Activated CD4-positive, alpha-beta T cell treated with anti-CD3 and anti-CD28 coated beads, Interleukin-2, amount 50 U/mL, for 48 hours (primary cell): ENCODE measurements around the gene ASTN1.

Experiments used
- DNase-seq, 2 experiments: peaks; one replicate each; pipeline ENCODE4 v3.0.0-alpha.2; 2020

The ASTN1 gene

DNA sequence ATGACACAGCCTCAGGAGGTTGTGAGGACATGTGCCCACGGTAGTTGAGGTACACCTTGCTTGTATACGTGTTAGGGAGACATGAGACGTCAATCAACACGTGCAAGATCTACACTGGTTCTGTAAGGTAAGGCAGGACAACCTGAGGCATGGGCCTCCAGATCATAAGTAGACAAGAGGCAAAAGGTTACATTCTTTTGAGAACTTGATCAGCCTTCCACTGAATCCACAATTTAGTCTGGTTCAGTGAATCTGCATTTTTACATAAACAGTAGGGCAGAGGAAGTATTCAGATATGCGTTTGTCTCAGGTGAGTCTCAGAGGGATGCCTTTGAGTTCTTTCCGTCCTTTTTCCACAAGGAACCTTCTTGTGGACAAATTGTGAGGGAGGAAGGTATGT, 348.9 kb downstream of the ASTN1 start:
- no peak for DNase-seq

GRCh38 chr1:176811511-176812288, 352.8 kb downstream of the ASTN1 start:
- DNase-seq, result no peak

DNA sequence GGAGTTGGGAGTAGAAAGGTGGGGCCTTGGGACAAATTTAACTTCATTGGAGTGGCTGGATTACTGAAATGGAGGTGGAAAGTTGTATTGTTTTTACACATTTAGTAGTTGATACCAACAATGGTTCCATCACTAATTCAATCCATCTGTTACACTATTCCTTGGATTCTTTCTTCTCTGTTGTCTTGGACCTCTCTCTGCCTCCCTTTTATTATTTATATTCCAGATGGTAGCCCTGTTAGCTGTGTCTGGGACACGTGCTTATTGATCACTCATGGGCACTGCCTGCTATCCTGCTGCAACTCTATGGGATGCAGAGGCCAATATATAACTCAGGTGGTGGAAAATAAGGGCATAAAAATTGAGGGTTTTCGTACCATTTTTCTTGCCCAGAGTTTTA, 355.2 kb downstream of the ASTN1 start:
- no peak for DNase-seq
